ENCODE results near the gene SLC36A1.

The SLC36A1 gene

GRCh38 chr5:151434570-151435237, 12.7 kb upstream of the SLC36A1 start:
- TF ChIP-seq CTCF (IDR thresholded peaks at IDR 0.05; ENCODE audit: extremely low read depth, missing control alignments), result no peak
- DNase-seq (ENCODE audit: low spot score), result no peak

- no peak for TF ChIP-seq CTCF (IDR thresholded peaks at IDR 0.05; ENCODE audit: extremely low read depth, missing control alignments)
- DNase-seq (ENCODE audit: low spot score), result no peak
Observed at GRCh38 chr5:151448038-151448985, 909 bp downstream of the SLC36A1 start.

GRCh38 chr5:151449297-151449696, 1.9 kb downstream of the SLC36A1 start:
- DNase-seq (ENCODE audit: low spot score), result no peak
- no peak for TF ChIP-seq CTCF (IDR thresholded peaks at IDR 0.05; ENCODE audit: extremely low read depth, missing control alignments)

GRCh38 chr5:151449839-151450238, 2.4 kb downstream of the SLC36A1 start:
- no peak for DNase-seq (ENCODE audit: low spot score)
- no peak for TF ChIP-seq CTCF (IDR thresholded peaks at IDR 0.05; ENCODE audit: extremely low read depth, missing control alignments)

- TF ChIP-seq CTCF (IDR thresholded peaks at IDR 0.05; ENCODE audit: extremely low read depth, missing control alignments), result no peak
- no peak for DNase-seq (ENCODE audit: low spot score)
Observed at GRCh38 chr5:151450605-151451004, 3.2 kb downstream of the SLC36A1 start.

- peak; percentile 70 for DNase-seq (ENCODE audit: low spot score)
- TF ChIP-seq CTCF (IDR thresholded peaks at IDR 0.05; ENCODE audit: extremely low read depth, missing control alignments), result no peak
Observed at GRCh38 chr5:151451626-151452520, 4.5 kb downstream of the SLC36A1 start.
